RWPE2 (cell line): Measurements from ENCODE around the gene RPL37A.

Experiments used
- ATAC-seq: fragments of 200-7000 bp; cut with Tn5 transposase; 3 replicates; pipeline ENCODE4 v1.9.1; 2021; ENCODE audit warnings: low read depth
- DNase-seq: peaks from one replicate; pipeline ENCODE4 v3.0.0-alpha.2; 2020; ENCODE audit warnings: low spot score
- H3K27ac ChIP-seq: fragments of 450-650 bp; 2 replicates; pipeline ENCODE4 v1.5.1; 2017; ENCODE audit warnings: mild to moderate bottlenecking; ENCODE audit not compliant: poor library complexity, severe bottlenecking
- H3K27me3 ChIP-seq: fragments of 250-450 bp; sonication (Bioruptor Pico); 2 replicates; pipeline ENCODE4 v1.5.1; 2021; ENCODE audit warnings: mild to moderate bottlenecking, moderate library complexity; ENCODE audit not compliant: insufficient read depth, poor library complexity, severe bottlenecking
- H3K36me3 ChIP-seq: fragments of 250-450 bp; sonication (Bioruptor Pico); 2 replicates; pipeline ENCODE4 v1.5.1; 2020; ENCODE audit warnings: low read depth, mild to moderate bottlenecking, moderate library complexity
- H3K4me1 ChIP-seq: fragments of 250-450 bp; sonication (Bioruptor Pico); 2 replicates; pipeline ENCODE4 v1.5.1; 2021; ENCODE audit warnings: mild to moderate bottlenecking, moderate library complexity; ENCODE audit not compliant: insufficient read depth, poor library complexity, severe bottlenecking
- H3K4me3 ChIP-seq: fragments of 250-450 bp; sonication (Bioruptor Pico); 2 replicates; pipeline ENCODE4 v1.5.1; 2021; ENCODE audit warnings: mild to moderate bottlenecking, moderate library complexity; ENCODE audit not compliant: severe bottlenecking
- H3K9me3 ChIP-seq: fragments of 250-450 bp; sonication (Bioruptor Pico); 2 replicates; pipeline ENCODE4 v1.5.1; 2021; ENCODE audit warnings: mild to moderate bottlenecking, moderate library complexity; ENCODE audit not compliant: severe bottlenecking
- CTCF ChIP-seq: fragments of 450-650 bp; IDR thresholded peaks from one replicate; pipeline ENCODE4 v1.5.1; 2017; ENCODE audit warnings: mild to moderate bottlenecking, moderate library complexity; ENCODE audit not compliant: poor library complexity, severe bottlenecking

The RPL37A gene

DNA sequence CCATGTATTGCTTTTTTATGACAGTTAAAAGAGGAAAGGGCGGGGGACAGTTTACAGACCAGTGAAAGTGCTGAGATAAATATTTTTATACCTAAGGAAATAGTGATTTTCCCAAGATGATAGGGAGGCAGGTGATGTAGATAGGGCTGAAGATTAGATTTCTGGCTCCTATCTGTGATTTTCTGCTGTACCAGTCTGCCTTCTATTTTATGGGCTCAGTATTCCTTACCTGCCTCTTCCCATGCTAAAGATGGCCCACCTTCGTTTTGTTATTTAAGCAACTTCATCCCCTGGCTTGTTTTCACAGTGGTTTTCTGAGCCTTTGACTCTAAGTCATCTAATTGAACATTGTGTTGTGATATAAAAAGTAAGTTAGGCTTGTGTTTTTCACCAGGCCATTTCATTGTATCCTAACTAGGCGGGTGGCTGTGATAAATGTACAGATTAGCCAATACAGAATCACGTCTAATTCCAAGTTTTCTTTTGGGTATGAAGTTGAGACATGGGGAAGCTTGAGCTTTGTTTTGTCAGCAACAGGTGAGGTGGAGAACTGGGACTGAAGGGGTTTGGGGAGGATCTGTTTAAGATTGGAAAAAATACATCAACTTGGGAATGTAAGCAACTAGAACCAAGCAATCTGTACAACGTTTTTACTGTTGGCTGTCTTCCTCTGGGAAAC lies 5.2 kb downstream of the RPL37A start:
- H3K27ac ChIP-seq, result peak overlapping the region; percentile 7
- no peak overlapping the region for H3K4me3 ChIP-seq
- no peaks in the 10 kb centered on the region for H3K9me3 ChIP-seq
- H3K4me1 ChIP-seq, result peaks cover 16% of the 10 kb centered on the region
- no peak for ATAC-seq
- H3K27me3 ChIP-seq, result no peaks in the 10 kb centered on the region
- peaks cover 86% of the 10 kb centered on the region for H3K36me3 ChIP-seq
- no peak for TF ChIP-seq CTCF
- no peak for DNase-seq

- ATAC-seq, result 0 out of 3 replicates have a peak, but pooled peaks have one; percentile 2
- Histone ChIP-seq H3K4me3 (no peak overlapping the region), H3K4me1 (peaks cover 16% of the 10 kb centered on the region), H3K36me3 (peaks cover 85% of the 10 kb centered on the region), H3K9me3 (no peaks in the 10 kb centered on the region), H3K27me3 (no peaks in the 10 kb centered on the region), H3K27ac (peak overlapping the region; percentile 7)
- TF ChIP-seq CTCF, result no peak
- no peak for DNase-seq
Observed at GRCh38 chr2:216504376-216504762, 5.7 kb downstream of the RPL37A start.

GRCh38 chr2:216505133-216506106 lies 6.8 kb downstream of the RPL37A start:
- Histone ChIP-seq H3K4me1 (peaks cover 8% of the 10 kb centered on the region), H3K9me3 (no peaks in the 10 kb centered on the region), H3K36me3 (peaks cover 85% of the 10 kb centered on the region), H3K4me3 (no peak overlapping the region), H3K27me3 (no peaks in the 10 kb centered on the region), H3K27ac (no peak overlapping the region)
- TF ChIP-seq CTCF, result no peak
- DNase-seq (no peak), ATAC-seq (no peak)

DNA sequence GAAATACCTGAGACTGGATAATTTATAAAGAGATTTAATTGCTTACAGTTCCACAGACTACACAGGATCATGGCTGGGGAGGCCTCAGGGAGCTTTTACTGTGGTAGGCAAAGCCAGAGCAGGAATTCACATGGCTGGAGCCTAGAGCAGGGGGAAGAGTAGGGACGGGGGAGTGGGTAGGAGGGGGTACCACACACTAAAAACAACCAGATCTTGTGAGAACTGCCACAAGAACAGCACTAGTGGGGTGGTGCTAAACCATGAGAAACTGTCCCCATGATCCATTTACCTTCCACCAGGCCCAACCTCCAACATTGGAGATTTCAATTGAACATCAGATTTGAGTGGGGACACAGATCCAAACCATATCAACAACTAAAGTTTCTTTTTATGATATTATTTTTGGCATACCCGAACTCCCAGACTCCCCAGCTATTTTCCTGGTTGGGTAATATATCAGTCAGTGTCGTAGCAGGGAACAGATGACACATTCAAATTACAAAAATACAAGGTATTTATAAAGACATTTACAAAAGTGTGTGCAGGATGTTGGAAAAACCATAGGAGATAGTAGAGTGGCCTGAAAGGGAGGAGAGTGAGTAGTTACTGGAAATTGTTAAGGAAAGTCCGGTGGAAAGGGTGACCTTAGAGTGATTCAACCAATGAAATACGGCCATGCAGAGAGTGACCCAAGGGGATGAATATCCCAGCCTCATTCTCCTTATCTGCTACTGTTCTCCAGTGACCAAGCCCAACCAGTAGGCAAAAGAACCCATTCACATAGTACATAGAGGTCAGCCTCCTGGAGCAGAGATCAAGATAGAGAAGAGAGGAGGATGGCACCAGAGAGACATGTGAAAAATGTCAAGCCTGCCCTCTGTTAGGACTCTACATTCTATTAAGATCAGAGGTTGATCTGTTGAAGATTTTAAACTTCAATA lies 8.8 kb downstream of the RPL37A start:
- Histone ChIP-seq H3K9me3 (no peaks in the 10 kb centered on the region), H3K27me3 (no peaks in the 10 kb centered on the region), H3K4me1 (no peaks in the 10 kb centered on the region), H3K4me3 (no peak overlapping the region), H3K27ac (peak overlapping the region; percentile 1), H3K36me3 (peaks cover 72% of the 10 kb centered on the region)
- DNase-seq (no peak), ATAC-seq (peak; percentile 8; the same call in 2 of the 3 replicates)
- TF ChIP-seq CTCF, result no peak
